Measurements from ENCODE around the gene S100A14.

Gene S100A14

DNA sequence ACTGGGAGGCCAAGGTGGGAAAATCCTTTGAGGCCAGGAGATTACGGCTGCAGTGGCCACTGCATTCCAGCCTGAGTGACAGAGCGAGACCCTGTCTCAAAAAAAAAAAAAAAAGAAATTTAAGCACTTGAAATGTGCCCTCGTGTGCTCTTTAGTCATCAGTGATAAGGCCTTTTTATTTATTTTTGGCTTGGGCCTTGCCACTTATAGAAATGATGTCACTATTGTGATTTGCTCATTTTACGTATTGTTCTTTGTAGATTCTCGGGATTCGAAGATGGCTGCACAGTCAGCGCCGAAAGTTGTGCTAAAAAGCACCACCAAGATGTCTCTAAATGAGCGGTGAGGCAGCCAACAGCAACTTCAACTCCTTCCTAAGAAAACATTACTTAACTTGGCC lies 20.2 kb upstream of the S100A14 start:
- DNase-seq = no peak

DNA sequence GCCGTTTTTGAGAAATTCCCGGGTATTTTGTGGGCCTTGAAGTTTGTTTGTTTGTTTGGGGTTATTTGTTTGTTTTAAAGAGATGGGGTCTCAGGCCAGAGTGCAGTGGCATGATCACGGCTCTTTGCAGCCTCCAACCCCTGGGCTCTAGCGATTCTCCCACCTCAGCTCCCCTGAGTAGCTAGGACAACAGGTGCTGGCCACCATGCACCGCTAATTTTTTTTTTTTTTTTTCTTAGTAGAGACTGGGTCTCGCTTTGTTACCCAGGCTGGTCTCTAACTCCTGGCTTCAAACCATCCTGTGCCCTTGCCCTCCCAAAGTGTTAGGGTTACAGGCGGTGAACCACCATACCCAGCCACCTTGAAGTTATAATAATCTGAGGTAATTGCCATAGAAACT lies 19.7 kb upstream of the S100A14 start:
- DNase-seq = no peak

DNA sequence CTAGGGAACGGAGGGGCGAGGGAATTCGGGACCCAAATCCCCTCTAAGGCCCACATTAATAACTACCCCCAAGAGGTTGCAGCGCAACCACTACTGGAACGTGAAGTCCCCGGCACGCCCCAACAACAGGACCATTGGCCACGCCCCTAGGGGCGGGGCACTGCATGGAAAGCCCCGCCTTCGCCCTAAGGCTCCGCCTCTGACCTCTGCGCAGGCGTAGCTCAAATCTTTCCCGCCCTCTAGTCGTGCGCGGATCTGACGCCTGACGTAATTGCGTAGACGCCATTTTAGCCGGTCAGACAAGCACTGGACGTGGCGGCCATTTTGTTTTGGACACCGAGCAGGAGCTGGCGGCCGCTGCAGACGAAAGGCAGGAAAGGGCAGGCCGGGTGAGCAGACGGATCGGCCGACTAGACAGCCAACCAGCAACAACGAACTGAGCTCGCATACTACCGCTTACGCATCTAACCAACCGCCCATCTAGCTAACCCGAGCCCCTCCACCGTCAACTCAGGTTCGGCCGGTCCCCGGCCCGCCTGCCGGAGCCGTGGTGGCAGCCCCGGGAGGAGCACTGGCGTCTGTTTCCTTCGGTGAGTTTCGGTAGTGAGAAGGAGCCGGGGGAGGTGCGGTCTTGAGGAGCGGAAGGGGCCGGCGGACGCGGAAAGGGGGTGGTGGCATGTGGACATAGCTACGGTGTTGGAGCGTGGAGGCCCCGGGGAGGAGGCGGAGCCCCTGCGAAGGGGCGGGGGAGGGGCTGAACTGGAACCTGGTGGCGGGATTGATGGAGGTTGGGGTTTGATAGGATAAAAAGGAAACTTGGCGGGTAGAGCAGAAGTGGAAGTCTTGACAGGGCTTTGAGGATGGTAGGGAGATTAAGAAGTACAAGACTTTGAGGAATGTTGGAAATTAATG lies 17.9 kb upstream of the S100A14 start, which contains the start of gene CHTOP:
CHTOP (plus strand) TSS at position 313 of the 912 bp plus-strand sequence. CDS start 2,523 bp downstream, outside the sequence.
- DNase-seq = peak; percentile 94

DNA sequence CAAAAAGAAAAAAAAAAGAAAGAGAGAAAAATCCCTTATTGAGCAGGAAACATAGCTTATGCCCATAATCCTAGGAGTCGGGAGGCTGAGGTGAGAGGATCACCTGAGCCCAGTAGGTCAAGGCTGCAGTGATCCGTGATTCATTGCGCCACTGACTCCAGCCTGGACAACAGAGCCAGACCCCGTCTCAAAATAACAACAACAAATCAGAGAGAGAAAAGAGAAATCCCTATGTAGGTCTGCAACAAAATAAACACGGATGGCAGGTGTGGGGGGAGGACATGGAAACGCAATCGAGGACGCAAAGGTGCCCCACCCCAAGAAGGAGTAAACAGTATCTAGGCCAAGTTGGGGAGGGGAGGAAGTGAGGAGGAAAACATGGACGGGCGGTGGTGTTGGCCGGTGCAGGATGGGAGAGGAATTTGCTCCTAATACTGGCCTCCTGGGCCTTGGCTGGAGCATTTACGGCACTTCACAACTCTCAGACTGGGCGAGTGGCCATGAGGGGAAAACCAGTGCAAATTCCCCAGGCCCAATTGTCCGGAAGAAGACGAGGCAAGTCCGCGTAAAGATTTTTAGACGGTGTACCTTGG lies 17.1 kb upstream of the S100A14 start:
- no peak for DNase-seq

DNA sequence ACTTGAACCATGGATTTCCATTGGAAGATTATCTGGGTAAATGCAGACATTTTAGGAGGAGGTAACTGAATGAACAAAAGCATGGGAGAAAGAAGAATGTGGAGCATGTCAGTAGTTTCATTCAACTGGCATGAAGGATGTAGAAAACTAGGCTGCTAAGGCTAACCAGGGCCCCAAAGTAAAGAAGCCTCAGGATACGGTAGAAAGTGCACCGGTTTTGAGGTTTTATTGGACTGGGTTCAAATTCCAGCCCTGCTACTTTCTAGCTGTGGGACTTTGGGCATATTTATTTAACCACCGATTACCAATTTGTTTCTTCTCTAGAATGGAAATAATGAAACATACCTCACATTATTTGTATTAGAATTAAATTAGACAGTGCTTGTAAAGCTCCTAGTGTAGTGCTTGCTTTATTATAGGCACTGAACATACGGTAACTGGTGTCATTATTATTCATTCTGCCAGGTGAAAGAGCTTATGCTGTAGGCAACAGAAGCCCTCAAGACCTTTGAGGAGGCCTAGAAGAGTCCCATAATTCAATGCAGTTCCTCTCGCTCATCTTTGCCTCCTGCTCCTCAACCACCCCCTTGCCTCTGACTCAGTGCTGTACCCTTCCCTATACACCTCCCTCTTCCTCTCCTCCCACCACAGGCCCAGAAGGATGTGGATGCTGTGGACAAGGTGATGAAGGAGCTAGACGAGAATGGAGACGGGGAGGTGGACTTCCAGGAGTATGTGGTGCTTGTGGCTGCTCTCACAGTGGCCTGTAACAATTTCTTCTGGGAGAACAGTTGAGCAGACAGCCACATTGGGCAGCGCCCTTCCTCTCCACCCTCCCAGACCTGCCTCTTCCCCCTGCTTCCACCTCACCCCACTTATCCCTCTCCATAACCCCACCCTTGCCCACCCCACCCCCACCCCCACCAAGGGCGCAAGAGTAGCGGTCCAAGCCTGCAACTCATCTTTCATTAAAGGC lies 15.2 kb upstream of the S100A14 start:
- no peak for DNase-seq

DNA sequence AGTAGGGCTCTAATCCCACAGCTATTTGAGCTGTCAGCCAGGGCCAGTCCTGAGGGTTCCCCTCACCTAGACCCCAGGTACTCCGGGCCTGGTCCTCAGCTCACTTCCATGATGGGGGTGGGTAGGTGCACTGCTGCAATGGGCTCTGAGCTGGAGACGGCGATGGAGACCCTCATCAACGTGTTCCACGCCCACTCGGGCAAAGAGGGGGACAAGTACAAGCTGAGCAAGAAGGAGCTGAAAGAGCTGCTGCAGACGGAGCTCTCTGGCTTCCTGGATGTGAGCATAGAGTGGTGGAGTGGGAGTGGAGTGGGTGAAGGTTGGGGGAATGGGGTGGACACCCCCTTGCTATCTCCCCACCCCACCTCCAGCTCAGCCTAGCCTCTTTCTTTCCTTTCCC lies 14.3 kb upstream of the S100A14 start:
- no peak for DNase-seq

DNA sequence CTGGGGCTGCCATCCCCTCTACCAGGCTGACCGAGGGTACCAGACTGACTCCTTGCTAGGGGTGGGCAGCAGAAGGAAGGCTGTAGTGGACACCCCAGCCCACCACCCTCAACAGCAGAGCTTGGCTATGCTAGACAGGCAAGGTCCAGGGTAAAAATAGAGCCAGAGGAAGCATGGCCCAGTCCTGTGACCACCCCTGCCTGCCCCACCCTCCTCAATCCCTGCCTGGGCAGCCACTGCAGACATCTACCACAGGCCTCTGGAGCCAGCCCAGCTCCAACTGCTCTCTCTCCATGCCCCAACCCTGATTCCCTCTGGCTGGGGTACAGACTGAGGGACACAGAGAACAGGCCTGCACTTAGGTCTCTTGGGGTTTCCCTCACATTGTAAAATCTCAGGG lies 13.8 kb upstream of the S100A14 start:
- no peak for DNase-seq

DNA sequence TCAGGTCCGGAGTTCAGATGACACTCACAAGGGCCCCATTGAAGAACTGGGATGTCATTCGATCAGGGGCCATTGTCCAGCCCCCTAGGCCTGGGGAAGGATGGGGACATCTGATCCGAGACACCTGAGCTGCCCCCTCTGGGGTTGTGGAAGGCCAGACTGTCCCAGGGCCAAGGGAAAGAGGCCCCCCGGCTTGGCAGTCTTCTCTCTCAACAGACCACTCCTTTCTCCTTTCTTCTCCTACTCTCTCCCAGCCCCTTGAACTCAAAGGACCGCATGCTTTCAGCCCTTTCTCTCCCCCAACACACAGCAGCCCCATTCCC lies 13.2 kb upstream of the S100A14 start:
- no peak for DNase-seq

DNA sequence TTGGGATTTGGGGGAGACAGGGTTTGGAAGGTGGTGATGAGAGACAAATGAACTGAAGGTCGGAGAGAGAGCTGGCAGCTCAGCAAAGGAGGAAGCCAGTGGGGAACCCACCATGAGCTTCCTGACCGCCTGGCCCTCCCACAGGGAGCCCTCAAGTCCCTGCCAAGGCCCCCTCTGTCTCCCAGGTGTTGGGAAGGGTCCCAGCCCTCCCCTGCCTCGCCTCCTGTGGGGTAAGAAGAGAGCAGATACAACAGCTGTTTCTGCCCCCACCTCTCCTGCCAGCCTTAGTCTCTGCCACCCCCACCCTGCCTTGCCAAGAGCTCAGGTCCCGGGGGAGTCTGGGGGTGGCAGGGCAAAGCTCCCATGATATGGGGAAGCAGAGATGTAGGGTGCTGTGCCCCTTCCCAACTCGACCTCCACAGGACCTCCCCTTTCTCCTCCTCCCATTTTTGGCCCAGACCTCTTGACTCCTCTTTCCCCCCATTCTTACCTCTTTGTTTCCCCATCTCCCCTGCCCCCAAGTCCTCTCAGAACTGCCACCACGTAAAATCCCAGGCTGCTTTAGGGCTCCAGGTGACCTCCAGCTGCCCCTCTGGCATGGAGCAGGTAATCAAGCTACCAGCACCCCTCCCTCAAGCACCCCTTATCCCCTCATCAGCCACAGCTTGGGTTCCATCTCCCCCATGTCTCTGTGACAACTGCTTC lies 12.7 kb upstream of the S100A14 start:
- no peak for DNase-seq

DNA sequence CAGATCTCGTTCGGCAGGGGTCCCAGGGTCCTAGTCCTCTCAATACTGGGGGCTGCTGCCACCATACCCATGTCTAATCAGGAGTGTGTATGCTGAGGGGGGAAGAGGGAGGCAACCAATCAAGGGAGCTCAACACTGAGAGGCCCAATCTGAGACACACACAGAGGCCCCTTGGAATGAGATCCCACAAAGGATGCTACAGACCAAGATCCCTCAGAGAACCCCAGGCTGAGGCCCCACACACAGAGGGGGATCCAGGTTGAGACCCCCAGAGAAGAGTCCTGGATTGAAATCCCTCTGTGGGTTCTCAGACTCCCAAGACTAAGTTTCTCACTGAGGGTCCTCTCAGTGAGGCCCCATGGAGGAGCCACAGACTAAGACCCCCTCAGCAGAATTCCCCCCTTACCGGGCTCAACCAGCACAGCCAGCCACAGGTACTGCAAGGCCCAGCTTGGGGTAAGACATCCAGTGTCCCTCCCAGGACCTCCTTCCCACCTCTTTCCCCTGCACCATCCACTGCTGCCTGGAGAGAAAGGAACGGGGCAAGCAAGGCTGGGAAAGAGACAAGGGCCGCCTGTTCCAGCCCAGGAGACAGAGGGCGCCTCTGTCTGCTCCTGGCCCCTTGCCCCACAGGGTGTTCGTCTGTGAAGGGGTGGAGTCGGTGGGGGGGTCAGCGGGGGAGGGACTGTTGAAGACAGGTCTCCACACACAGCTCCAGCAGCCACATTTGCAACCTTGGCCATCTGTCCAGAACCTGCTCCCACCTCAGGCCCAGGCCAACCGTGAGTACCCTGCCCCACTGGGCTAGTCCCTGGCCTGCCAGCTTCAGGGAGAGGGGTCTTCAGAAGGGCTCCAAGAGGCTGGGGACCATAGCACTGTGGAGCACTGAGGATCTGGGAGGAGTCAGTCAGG lies 11.8 kb upstream of the S100A14 start, which contains the start of gene S100A1:
S100A1 (plus strand) TSS at position 720 of the 912 bp plus-strand sequence. CDS start 2,088 bp downstream, outside the sequence.
- no peak for DNase-seq

DNA sequence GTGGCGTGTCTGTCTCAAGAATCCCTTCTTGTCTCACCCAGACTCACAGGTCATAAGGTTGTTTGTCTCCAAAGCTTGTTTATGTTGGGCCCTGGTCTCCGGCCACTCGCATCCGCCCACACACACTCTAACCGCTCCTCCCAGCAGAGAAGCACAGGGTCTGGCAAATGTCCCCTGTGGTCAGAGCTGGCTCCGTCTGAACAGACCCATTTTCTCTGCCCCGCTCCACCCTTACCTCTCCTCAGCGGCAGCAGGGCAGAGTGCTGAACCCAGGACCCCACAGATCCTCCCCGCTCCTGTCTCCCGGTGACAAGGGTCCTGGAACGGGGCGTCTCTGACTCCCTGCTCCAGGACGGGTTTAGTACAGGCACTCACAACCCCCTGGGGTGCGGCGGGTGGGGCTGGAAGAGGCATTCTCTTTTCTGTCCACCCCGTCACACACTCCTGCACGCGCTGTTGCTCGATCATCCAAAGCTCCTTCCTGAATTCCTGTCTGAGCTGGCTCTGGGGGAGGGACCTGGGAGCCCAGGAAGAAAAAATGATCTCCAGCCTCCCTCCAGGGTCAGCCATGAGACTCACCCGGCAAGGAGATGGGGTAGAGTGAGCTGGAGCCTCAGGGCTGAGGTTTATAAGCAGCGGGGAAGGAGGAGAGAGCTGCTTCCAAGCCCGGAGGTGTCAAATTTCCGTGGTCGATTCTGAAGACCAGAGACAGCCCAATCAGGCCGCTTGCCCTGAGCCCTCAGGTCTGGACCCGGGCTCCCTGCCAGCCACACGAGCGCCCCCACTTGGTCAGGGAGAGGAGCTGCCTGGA lies 11.0 kb upstream of the S100A14 start, which contains the start of gene S100A13:
S100A13 (minus strand) TSS at position 602 of the 811 bp plus-strand sequence. CDS start 1,033 bp downstream, outside the sequence.
- no peak for DNase-seq

DNA sequence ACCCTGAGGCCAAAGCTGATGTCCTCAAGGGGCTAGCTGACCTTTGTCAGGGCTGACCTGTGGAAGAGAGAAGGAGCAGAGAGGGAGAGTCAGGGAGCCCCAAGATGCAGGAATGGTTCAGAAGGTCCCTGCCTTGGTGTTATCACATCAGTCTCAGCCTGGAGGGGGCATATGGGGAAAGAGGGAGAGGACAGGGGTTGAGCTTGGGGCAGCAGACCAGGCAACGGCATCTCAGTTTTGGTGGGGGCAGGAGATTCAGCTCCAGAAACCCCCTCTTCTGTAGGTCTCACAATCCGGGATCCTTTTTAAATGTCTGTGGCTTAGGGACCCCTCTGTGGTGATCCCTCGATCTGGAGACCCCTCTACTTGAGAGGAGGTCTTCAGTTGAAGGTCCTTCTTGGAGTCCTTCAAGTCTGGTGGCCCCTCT lies 10.4 kb upstream of the S100A14 start:
- DNase-seq = no peak

DNA sequence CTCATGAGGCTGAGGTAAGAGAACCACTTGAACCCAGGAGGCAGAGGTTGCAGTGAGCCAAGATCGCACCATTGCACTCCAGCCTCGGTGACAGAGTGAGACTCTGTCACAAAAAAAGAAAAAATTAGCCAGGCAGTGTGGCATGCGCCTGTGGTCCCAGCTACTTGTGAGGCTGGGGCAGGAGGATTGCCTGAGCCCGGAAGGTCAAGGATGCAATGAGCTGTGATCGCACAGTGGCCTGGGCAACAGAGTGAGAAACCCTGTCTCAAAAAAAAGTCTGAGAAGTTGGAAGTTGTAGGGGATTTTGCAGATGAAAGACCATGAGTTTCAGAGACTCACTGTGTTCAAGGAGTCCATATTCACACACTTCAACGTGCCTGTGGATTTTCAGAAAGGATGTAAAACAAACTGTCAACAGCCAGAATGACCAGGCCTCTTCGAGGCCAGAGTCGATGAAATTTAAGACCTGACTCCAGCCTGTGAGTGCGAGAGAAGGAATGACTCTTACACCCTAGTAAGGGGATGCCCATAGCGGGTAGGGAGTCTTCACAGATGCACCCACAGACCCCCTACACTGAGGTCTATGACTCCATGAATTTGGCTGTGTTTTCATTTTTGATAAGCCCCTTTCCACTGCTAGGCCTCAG lies 9.0 kb upstream of the S100A14 start:
- no peak for DNase-seq

DNA sequence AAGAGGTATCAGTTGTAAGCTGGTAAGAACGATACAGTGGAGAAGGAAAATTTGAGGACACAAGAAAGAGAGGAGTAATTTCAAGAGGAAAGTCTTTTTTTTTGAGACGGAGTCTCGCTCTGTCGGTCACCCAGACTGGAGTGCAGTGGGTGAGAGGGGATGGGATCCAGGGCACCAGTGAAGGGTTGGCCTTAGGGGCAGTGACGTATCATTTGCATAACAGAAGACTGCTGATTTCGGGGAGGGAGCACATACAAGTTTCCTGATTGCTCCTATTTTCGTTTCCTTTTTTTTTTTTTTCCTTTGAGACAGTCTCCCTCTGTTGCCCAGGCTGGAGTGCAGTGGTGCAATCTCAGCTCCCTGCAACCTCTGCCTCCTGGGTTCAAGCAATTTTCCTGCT lies 7.0 kb upstream of the S100A14 start:
- no peak for DNase-seq

DNA sequence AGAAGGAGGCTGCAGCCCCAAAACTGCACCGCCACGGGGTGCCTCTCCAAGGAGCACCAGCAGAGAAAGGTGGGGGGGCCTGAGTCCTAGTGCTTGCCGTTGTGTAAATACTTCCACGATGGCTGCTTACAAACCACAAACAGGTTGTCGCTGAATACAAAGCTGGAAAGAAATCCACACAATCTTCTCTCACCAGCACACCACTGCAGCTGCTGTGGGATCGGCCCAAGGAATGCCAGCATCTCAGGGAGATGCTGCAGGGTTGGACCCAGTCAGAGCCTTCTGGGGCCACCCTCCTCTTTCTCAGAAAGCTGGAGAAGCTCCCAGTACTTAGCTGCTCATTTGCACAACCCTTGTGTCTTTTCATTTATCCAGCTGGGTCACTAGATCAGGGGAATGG lies 3.0 kb upstream of the S100A14 start:
- no peak for DNase-seq

DNA sequence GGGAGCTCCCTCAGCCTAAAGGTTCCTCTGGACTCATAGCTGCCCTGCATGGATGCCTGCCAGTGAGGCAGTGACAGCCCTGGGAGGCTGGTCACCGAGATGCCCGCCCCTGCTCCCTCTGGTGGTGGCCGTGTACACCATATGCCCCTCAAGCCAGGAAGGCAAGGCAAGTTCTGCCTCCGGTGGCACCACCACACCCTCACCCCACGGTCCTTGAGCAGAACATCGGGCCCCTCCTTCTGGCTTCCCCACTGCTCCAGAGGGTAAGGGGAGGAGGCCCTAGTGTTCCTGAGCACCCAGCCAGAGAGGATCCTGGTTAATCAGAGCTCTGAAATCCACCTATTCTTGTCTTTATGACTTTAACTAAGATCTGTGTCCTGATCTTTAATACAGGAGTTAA lies 1.5 kb upstream of the S100A14 start:
- peak; percentile 77 for DNase-seq

DNA sequence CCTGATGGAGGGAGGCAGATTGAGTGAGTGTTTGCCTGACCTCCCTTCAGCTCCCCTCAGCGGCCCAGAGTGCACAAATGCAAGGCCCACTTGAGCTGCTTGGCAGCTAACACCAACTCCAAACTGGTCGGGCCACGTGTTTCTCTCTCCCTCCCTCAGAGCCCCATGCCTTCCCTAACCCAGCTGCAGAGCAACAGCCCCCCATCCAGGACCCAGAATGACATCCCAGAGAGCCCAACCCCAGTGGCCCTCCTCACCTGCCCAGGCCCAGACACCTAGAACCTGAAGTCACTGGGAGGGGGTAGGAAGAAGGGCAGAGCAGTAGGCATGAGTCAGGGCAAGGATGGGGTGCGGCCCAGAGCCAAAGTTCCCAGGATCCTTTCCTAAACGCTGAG lies 789 bp upstream of the S100A14 start:
- no peak for DNase-seq

DNA sequence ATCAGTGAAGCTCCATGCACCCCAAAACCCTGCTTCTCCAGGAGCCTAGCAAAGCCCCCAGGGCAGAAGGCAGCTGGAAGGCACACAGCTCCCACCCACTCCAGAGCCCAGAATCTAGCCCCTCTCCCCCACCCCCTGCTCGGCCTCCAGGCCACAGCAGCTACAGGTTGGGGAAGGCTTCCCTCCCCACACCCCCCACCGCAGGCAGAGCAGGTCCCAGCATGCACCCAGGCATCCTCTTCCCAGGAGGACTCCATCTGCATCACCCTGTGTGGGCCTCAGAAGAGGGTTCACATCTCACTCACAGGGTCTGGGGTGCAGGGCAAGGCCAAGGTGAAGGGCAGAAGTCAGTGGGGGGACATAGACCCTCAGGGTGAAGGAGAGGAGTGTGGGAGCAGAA lies 719 bp downstream of the S100A14 start:
- no peak for DNase-seq

DNA sequence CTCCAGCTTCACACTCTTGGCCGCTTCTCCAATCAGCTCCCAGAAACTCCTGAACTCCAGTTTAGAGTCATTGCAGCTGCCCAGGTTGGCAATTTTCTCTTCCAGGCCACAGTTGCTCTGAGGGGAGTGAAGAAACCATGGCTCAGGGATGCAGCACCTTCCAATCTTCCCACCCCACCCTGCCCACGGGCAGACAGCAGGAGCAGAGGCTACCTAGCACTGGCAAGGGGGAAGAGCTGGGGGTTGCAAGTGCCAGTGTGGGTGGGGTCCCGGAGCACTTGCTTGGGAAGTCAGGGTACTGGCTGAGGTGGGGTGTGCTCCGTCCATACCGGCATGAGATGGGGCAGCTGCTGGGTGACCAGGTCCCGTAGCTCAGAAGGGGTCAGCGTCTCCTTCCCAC lies 1.2 kb downstream of the S100A14 start:
- DNase-seq = no peak

Data from activated gamma-delta T cell treated with Interleukin-2 at 50 U/mL for 16 hours (primary cell).